ENCODE data around the gene SATB1.

- TF ChIP-seq CTCF (conservative IDR thresholded peaks at IDR 0.05) (no peak), EZH2 (IDR thresholded peaks at IDR 0.05; ENCODE audit: low read depth) (no peak)
Measured at GRCh38 chr3:18416332-18416731, 8.8 kb downstream of the SATB1 start.

Measured in PC-9 (cell line).